Activated CD4-positive, alpha-beta T cell treated with anti-CD3 and anti-CD28 coated beads for 1 hour (primary cell): ENCODE results near the gene PRKCB.

ENCODE experiments used
- DNase-seq: peaks from one replicate; pipeline ENCODE4 v3.0.0-alpha.2; 2020

PRKCB gene

DNA sequence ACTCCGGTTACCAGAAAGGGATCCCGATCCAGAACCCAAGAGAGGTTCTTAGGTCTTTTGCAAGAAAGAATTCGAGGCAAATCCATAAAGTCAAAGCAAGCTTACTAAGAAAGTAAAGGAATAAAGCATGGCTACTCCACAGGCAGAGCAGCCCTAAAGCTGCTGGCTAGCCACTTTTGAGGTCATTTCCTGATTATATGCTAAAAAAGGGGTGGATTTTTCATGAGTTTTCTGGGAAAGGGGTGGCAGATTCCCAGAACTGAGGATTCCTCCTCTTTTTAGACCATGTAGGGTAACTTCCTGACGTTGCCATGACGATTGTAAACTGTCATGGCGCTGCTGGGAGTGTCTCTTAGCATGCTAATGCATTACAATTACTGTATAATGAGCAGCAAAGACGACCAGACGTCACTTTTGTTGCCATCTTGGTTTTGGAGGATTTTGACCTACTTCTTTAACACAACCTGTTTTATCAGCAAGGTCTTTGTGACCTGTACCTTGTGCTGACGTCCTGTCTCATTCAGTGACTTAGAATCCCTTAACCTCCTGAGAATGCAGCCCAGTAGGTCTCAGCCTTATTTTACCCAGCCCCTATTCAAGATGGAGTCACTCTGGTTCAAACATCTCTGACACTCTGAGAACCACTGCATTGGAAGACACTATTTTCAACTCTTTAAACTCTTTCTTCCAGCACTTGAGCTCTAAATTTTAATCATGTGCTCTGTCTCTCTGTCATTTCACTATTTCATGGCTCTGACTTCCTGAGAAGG lies 216.7 kb downstream of the PRKCB start:
- no peak for DNase-seq

DNA sequence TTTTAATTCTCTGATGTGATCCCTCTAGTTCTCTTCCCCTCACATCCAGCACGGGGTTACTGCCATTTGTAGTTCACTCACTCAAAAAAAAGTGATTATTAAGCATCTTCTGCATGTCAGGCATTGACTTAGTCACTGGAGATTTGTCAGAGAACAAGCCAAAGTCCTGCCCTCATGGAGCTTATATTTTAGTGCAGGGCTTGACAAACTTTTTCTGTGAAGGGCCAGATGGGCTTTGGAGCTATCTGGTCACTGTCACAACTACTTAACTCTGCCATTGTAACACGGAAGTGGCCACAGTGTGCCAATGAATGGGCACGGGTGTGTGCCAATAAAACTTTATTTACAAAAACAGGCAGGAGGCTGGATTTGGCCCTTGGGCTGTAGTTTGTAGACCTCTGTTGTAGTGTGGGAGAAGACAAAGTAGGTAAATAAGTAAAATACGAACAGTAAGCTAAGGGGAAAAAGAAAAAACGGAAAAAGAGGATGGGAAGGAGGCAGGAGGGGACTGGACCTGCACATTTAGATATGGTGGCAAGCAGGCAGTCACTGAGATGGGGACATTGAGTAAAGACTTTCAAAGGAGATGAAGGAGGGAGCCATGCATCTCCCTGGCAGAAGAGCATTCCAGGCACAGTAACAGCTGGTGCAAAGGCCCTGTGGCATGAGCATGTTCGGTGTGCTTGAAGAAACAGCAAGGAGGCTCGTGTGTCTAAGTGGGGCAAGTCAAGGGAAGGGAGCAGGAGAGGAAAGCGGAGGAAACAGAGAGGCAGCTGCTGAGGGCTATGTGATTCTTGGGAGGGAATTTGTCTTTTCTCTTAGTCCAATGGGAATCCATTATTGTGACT lies 217.5 kb downstream of the PRKCB start:
- DNase-seq: no peak

GRCh38 chr16:24054741-24055491 lies 219.1 kb downstream of the PRKCB start:
- no peak for DNase-seq

- DNase-seq: no peak
Observed at GRCh38 chr16:24062270-24062817, 226.6 kb downstream of the PRKCB start.

GRCh38 chr16:24069036-24069590 lies 233.3 kb downstream of the PRKCB start:
- DNase-seq: no peak

DNA sequence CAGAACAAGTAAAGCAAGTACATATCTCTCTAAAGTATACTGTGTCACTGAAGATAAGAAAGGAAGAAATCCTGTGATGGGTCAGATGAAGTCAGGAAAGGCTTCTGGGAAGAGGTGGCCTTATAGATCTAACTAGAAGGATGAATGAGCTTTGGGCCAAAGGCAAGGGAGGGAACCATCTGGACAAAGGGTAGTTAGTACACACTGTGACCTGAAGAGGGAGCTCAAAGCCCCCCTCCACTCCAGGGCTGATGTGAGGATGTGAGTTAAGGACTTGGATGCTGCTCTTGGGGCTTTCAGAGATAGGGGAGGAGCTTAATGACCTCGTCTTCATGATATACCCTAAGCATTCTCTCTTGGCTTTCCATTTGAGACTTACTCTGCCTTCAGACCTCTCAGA lies 235.1 kb downstream of the PRKCB start:
- DNase-seq: no peak

- DNase-seq: no peak
Observed at GRCh38 chr16:24071666-24072360, 236.0 kb downstream of the PRKCB start.

- no peak for DNase-seq
Observed at GRCh38 chr16:24073321-24073720, 237.5 kb downstream of the PRKCB start.

GRCh38 chr16:24074574-24074973 lies 238.8 kb downstream of the PRKCB start:
- no peak for DNase-seq

- DNase-seq: no peak
Observed at GRCh38 chr16:24075302-24075701, 239.5 kb downstream of the PRKCB start.

DNA sequence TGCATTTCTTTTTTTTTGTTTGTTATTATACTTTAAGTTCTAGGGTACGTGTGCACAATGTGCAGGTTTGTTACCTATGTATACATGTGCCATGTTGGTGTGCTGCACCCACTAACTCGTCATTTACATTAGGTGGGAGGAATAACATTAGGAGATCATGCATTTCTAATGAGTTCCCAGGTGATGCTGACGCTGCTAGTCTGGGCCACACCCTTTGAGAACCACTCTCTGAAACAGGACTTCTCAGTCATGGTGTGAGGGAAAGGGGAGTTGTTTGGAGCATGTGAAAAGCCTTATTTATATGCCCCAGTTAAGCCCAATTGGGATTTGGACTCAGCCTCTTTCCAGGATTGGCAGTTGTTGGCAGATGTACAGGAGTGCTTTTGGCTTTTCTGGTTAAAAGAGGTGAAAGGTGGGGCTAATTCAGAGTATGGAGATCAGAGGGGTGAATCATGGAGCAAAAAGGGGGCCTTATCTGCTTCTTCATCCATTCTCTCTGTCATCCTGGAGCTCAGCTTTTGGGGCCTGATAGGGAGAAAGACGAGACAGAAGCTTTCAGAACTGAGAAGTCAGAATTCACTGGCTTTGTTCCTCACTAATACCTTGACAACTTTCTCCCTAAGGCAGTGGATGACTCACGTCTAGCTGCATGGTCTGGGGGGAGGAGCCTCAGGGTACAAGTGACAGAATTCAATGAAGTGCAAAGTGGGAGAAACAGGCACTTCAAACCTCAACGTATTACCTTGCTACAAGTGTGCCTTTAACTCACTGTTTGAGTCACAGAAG lies 240.3 kb downstream of the PRKCB start:
- DNase-seq: no peak

DNA sequence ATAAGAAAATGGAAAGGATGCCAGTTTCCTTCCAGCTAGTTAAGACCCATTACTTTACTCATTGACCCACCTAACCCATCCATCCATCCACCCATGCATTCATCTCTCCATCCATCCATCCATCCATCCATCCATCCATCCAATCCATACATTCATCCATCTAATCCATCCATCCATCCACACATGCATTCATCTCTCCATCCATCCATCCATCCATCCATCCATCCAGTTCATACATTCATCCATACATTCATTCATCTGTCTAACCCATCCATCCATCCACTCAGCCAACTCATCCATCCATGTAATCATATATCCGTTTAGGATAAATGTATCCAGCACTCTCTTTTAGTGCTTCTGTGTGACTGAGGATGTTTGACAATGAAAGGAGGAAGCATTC lies 241.5 kb downstream of the PRKCB start:
- DNase-seq: no peak

DNA sequence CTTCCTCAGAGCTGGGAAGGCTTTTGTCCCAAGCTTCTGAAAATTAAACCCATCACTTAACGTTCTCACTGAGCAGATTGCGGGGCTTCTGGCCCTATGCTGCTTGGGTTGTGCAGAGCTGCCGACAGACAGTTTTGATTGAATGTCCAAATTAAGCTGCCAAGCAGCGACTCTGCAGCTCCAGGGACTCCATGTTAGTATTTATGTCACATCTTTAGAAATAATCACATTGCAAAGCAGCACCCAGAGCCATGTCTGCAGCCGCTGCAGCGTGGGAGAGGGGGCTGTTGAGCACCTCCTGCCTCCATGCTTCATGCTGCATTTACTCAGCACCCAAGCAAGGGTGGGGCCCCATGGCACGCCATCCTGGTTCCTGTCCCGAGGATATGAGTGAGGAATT lies 242.2 kb downstream of the PRKCB start:
- no peak for DNase-seq

DNA sequence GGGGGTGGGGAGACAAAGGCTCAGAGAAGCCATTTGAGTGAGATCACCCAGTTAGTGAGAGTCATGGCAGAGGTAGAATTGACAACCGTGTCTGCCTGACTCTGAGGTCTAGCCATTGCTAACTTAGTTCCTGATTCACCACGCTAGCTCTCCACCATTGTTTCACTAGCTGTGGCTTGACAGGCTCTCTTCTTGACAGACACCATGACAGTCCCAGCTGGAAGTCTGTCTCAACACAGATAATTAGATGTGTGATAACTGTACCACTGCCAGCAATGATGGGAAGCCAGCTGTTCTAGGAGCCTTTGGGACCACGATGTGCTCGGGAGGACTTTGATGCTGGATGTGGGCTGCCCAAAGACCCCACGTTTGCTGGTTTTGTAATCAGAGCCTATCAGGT lies 249.9 kb downstream of the PRKCB start:
- no peak for DNase-seq

- DNase-seq: no peak
Observed at GRCh38 chr16:24087891-24088410, 252.2 kb downstream of the PRKCB start.

- DNase-seq: no peak
Observed at GRCh38 chr16:24088767-24089166, 253.0 kb downstream of the PRKCB start.

DNA sequence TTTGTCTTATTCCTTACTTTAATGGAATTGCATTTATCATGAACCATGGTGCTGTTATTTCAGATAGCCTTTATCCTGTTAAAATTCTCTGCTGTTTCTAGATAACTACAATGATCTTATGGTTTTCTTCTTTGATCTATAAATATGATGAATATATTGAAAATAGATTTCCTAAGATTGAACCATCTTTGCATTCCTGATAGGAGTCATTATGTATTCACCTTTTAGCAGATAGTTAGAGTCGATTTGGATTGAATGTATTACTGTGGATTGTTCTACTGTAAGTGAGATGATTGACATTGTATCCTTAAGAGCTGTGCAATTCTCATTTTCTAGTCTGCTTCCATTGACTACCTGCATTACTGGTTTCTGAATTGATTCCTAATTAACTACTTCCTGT lies 255.3 kb downstream of the PRKCB start:
- no peak for DNase-seq

GRCh38 chr16:24093049-24093448 lies 257.3 kb downstream of the PRKCB start:
- no peak for DNase-seq

- DNase-seq: no peak
Observed at GRCh38 chr16:24094660-24095059, 258.9 kb downstream of the PRKCB start.

DNA sequence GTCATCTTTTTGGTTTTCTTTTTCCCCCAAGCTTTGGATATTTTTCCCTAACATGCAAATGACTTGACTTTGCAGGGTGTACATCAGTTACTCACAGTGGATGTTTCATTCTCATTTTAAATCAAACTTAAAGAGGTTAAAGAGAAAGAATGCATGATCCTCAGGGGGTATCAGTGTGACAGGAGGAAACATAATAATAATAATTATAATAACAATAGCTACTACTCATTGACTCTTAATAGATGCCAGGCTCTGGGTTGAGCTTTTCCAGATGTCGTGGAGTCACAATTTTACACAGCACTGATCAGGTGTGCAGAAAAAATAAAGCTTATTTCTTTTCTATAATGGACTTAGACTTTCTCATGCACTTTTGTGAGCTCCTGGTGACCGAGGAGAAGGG lies 263.1 kb downstream of the PRKCB start:
- no peak for DNase-seq

GRCh38 chr16:24101431-24101830 lies 265.6 kb downstream of the PRKCB start:
- DNase-seq: no peak
